Neutrophil (primary cell): Measurements from ENCODE around the gene DVL3.
"Not testable (repeated sequence)": the region's sequence is repeated elsewhere in the genome, so short reads cannot be mapped to it uniquely, and the experiment has no call there.

Experiments used
- H3K27ac ChIP-seq: fragments of 200-600 bp; sonication (generic); 2 replicates; pipeline ENCODE4 v1.5.1; 2016; ENCODE audit warnings: mild to moderate bottlenecking, moderate library complexity
- H3K27me3 ChIP-seq: fragments of 200-600 bp; sonication (generic); 2 replicates; pipeline ENCODE4 v1.6.0; 2016; ENCODE audit warnings: mild to moderate bottlenecking
- H3K36me3 ChIP-seq: fragments of 200-600 bp; sonication (generic); 2 replicates; pipeline ENCODE4 v1.5.1; 2017
- H3K4me1 ChIP-seq, 2 experiments: fragments of 200-600 bp in 1 of 2; sonication (generic) in 1 of 2; 1 replicate in 1 of 2; 2 replicates in 1 of 2; pipeline versions ENCODE4 v1.5.1 to v1.6.1; 2013 to 2016; ENCODE audit warnings: low read depth in 1 of 2, low read length in 1 of 2, mild to moderate bottlenecking in 1 of 2, moderate library complexity in 1 of 2; ENCODE audit not compliant: control insufficient read depth in 1 of 2, insufficient read depth in 1 of 2
- H3K4me3 ChIP-seq, 2 experiments: fragments of 200-600 bp in 1 of 2; sonication (generic) in 1 of 2; 1 replicate in 1 of 2; 2 replicates in 1 of 2; pipeline ENCODE4 v1.5.1; 2013 to 2016; ENCODE audit warnings: low read depth in 1 of 2, low read length in 1 of 2, mild to moderate bottlenecking in 1 of 2, moderate library complexity in 1 of 2
- H3K9me3 ChIP-seq: fragments of 200-600 bp; sonication (generic); 2 replicates; pipeline ENCODE4 v1.5.1; 2016
- TF ChIP-seq, protein P1 (sequence below): fragments of 200-600 bp; sonication (generic); IDR thresholded peaks from 2 replicates; pipeline ENCODE4 v1.5.1; 2016; ENCODE audit warnings: antibody characterized with exemption

The DVL3 gene

GRCh38 chr3:184154885-184155643, at the start of gene DVL3:
Gene DVL3 (plus strand): TSS chr3:184155377. CDS start chr3:184155636, 259 bp downstream.
- Histone ChIP-seq H3K9me3 (no peaks in the 10 kb centered on the region), H3K4me3 (peak within 1 kb of the TSS; percentile 85 to 91), H3K27ac (peak within 1 kb of the TSS; percentile 78), H3K4me1 (peaks cover 32% of the 10 kb centered on the region in 2 experiments), H3K36me3 (no peaks in the 10 kb centered on the region), H3K27me3 (no peaks in the 10 kb centered on the region)
- TF ChIP-seq, protein P1, sequence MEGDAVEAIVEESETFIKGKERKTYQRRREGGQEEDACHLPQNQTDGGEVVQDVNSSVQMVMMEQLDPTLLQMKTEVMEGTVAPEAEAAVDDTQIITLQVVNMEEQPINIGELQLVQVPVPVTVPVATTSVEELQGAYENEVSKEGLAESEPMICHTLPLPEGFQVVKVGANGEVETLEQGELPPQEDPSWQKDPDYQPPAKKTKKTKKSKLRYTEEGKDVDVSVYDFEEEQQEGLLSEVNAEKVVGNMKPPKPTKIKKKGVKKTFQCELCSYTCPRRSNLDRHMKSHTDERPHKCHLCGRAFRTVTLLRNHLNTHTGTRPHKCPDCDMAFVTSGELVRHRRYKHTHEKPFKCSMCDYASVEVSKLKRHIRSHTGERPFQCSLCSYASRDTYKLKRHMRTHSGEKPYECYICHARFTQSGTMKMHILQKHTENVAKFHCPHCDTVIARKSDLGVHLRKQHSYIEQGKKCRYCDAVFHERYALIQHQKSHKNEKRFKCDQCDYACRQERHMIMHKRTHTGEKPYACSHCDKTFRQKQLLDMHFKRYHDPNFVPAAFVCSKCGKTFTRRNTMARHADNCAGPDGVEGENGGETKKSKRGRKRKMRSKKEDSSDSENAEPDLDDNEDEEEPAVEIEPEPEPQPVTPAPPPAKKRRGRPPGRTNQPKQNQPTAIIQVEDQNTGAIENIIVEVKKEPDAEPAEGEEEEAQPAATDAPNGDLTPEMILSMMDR = no peak

- no peak overlapping the region for H3K4me3 ChIP-seq
- no peak overlapping the region for H3K27ac ChIP-seq
- H3K36me3 ChIP-seq = no peaks in the 10 kb centered on the region
- TF ChIP-seq, protein P1 = no peak
- no peaks in the 10 kb centered on the region for H3K9me3 ChIP-seq
- H3K27me3 ChIP-seq = no peaks in the 10 kb centered on the region
- no peaks in the 10 kb centered on the region for H3K4me1 ChIP-seq
Observed at GRCh38 chr3:184110316-184110725, 44.9 kb upstream of the DVL3 start.

DNA sequence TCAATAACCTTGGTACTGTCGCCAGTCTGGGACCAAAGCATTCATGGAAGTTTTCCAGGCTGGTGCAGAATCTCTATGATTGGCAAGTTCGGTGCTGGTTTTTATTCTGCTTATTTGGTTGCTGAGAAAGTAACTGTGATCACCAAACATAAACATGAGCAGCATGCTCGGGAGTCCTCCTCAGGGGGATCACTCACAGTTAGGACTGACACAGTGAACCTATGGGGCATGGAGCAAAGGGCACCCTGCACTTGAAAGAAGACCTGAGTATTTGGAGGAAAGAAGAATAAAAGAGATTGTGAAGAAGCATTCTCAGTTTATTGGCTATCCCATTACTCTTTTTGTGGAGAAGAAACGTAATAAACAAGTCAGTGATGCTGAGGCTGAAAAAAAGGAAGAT, 39.2 kb upstream of the DVL3 start:
- Histone ChIP-seq H3K27ac (no peak overlapping the region), H3K9me3 (no peaks in the 10 kb centered on the region), H3K4me1 (no peaks in the 10 kb centered on the region), H3K36me3 (no peaks in the 10 kb centered on the region), H3K4me3 (no peak overlapping the region), H3K27me3 (no peaks in the 10 kb centered on the region)
- TF ChIP-seq, protein P1 = no peak

- no peaks in the 10 kb centered on the region for H3K4me1 ChIP-seq
- no peak overlapping the region for H3K27ac ChIP-seq
- TF ChIP-seq, protein P1 = no peak
- no peaks in the 10 kb centered on the region for H3K9me3 ChIP-seq
- H3K27me3 ChIP-seq = no peaks in the 10 kb centered on the region
- H3K4me3 ChIP-seq = no peak overlapping the region
- no peaks in the 10 kb centered on the region for H3K36me3 ChIP-seq
Observed at GRCh38 chr3:184117636-184118035, 37.5 kb upstream of the DVL3 start.

GRCh38 chr3:184121031-184121430, 34.1 kb upstream of the DVL3 start:
- H3K9me3 ChIP-seq, H3K27ac ChIP-seq, H3K27me3 ChIP-seq, H3K36me3 ChIP-seq, H3K4me1 ChIP-seq, H3K4me3 ChIP-seq: not testable (repeated sequence)

GRCh38 chr3:184126006-184126405, 29.2 kb upstream of the DVL3 start:
- TF ChIP-seq, protein P1 = no peak
- H3K4me3 ChIP-seq = no peak overlapping the region

More at GRCh38 chr3:184126006-184126405, 29.2 kb upstream of the DVL3 start:
- Histone ChIP-seq H3K36me3 (no peaks in the 10 kb centered on the region), H3K4me1 (no peaks in the 10 kb centered on the region), H3K9me3 (no peaks in the 10 kb centered on the region), H3K27me3 (no peaks in the 10 kb centered on the region), H3K27ac (no peak overlapping the region)
